HG02571 (cell line): ENCODE results near the gene KIAA0040.

ENCODE experiments used
- ATAC-seq: cut with Tn5 transposase; IDR thresholded peaks from one replicate; pipeline ENCODE4 v1.9.1; 2021; ENCODE audit warnings: mild to moderate bottlenecking, moderate library complexity; ENCODE audit not compliant: unreplicated experiment

Gene KIAA0040

DNA sequence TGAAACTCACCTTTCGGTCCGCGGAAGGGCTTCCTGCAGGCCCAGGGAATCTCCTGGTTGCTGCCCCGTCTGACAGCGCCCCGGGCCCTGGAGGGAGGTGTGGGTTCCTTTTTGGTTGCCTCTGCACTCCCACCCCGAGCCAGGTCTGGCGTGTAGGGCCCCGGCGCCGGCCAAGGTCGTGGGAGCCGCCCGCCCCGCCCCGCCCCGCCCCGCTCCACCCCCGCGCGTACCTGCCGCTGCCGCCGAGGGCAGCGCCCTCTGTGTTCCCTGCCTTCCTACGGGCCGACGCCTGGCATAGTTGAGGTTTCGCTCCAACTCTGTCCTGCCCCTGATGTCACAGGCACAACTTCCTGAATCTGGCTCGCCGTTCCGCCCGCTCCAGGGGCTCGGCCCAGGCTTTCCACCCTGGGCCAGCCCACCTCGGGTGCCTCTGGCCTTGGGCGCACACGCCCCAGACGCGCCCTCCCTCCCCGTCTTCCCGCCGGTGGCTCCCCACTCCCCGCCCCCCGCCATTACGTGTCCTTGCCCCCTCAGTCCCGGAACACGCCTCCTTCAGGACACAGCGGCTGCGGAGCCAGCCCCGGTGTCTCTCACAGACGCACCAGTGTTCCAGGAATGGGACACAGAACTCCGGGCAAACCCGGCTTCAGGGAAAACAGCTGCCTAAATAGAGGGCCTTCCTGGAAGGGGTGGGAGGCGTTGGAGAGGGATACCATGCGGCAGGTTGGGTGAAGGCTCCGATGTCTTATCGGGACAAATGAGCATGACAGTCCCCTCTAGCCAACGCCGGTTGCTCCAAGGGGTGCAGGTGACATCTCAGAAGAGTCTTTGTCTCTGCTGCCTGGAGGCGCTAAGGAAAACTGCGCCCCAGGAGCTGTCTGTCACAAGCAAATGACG lies at the start of gene KIAA0040:
Gene KIAA0040, minus strand, starts transcription at position 147 of the 897 bp plus-strand sequence. CDS start 31,763 bp downstream, outside the sequence.
- peak; percentile 52 for ATAC-seq

DNA sequence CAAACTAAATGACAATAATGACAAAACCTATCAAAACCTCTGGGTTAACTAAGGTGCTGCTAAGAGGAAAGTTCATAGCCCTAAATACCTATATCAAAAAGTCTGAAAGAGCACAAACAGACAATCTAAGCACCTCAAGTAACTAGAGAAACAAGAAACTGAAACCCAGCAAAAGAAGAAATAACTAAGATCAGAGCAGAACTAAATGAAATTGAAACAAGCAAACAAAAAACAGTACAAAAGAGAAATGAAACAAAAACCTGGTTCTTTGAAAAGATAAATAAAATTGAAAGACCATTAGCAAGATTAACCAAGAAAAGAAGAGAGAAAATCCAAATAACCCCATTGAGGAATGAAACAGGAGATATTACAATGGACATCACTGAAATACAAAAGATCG lies 44.8 kb upstream of the KIAA0040 start:
- peak; percentile 85 for ATAC-seq

- ATAC-seq, result no peak
These were observed 42.1 kb upstream of the KIAA0040 start for GRCh38 chr1:175234639-175235038.

DNA sequence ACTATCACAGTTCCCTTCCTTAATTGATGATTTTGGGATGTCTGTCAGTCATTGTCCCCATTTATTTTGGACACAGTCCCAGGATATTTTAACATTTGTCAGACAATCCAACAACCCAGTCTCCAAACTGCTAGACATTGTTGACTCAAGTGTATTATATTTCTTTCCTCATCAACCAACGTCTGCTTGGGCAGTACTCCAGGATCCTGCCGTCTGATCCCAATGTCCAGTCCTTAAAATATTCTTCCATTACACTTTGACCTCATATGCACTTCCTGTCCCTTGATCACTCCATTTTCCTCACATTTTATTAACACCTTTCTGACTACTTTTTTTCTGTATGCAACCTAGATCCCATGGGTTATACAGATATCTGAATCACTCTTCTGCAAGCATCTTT lies 39.8 kb upstream of the KIAA0040 start:
- no peak for ATAC-seq

GRCh38 chr1:175225805-175226129 lies 33.2 kb upstream of the KIAA0040 start:
- no peak for ATAC-seq

GRCh38 chr1:175222296-175222938 lies 29.8 kb upstream of the KIAA0040 start:
- no peak for ATAC-seq

DNA sequence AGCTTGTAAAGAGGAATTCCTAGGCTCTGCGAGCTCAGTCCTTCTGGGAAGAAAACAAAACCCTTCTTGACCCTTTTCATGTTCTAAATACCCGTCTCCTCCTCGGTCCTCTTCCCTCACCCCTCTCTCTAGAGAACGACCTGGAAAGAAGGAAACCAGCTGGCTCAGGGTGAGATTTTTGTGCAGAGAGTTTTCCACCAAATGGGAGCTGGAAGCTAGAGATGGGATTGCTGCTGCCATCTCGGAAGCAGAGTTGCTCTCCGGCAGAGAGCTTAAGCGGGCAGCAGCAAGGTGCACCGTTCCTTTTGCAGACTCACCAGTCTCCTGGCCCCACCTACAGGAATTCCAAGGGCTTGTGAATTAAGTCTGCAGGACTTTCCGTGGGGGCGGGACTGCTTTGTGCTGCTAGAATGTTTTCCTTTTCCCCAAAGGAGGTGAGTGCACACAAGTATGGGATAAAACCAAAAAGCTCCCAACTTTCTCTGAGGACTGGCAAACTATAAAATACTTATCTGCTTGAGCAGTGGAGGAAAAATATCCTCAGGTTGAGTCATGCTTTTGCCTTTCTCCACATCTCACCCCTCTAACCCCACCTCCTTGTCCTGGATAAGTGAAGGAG lies 29.1 kb upstream of the KIAA0040 start:
- ATAC-seq, result no peak

GRCh38 chr1:175220853-175221556 lies 28.4 kb upstream of the KIAA0040 start:
- no peak for ATAC-seq

DNA sequence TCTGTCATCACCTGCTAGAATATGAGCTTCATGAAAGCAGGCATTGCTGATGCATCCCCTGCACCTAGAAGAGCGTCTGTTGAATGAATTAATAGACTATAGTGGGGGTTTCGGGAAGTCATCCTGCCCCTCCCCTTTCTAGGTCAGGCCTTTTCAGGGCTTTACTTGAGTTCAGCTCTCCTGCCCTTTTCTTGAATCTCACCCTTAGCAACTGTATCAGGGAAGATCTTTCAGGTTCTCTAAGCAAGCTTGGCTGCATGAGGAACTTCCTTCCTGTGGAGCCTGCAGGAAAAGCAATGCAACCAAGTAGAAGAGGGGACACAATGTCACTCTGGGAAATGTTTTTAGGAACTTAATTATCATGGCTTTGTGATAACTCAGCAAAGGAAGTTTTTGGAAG lies 27.2 kb upstream of the KIAA0040 start:
- ATAC-seq, result no peak

DNA sequence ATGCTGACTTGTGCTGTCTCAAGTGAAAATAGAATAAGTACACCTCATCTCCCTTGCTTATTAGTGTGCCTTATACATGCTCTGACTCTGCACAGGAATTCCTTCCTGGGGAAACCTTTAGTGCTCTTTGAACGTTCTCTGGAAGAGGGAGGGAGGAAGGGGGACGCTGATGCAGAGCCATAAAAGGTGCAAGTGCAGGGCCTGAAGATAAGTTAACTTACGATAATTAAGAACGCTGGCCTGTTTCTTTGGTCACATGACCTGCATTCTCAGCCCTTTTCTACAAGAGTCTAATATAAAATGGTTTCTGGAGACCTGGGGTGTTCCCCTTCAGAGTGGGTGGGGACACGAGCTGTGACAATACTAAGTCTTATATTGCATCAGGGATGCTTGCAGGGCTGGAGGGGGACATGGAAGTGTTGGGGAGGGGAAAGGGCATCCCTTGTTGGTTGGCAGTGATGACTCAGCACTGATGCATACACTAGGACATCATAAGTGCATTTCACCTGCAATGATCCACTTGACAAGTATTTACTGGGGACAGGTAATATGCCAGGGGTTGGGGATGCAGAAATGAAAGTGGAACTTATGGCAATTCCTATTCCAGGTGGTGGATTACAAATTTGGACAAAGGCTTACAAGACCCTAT lies 26.3 kb upstream of the KIAA0040 start:
- no peak for ATAC-seq

DNA sequence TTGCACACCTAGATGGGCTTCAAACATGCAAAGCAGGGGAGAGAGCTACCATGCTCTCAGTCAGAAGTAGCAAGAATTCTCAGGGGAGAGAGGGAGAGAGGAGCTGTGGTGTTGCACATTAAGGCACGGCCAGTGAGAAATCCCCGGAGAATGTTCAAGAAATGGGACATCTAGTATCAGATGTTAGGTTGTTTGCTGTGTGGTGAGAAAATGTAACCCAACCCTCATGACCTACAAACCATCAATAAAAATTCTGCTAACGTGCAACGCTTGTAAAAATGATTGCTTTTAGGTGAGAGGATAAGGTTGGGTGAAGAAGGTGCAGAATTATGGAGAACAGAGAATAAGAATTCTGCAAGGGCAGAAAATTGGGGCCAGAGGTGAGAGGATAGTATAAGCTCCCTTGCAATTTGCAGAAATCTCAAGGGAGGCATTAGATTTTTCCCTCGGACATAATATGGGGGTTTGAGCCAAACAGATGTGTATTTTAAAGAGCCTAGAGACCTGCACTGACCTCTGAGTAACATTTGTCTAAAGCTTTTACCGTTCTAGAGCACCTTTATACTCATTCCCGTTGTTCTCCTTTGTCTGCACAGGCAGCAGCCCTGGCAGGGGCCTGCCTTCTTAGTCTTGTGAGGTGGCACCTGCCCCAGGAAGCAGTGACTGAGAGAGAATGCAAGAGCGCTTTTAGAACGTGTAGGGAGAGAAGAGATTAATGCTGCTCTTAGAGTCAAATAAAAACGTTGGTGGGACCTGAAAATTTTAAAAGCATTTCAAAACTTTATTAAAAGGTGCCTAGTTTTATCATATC lies 25.4 kb upstream of the KIAA0040 start:
- ATAC-seq, result no peak

GRCh38 chr1:175216444-175216843 lies 23.9 kb upstream of the KIAA0040 start:
- ATAC-seq, result no peak

DNA sequence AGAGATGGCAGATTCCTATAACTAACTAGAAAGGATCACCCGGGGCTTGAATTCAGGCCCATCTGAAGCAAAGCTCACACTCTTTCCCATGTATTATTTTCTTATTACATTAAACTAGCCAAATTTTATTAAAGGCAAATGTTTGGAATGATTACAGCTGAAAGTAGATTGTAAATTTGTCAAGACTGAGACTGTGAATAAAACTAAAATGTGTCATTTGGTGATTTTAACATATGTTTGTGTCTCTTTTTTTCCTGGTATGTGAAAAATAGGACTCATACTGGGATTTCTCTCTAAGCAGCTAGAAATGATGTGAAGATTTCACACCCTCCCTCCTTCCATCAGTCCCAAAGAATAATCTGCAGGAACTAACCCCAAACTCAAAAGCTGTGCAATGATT lies 19.1 kb upstream of the KIAA0040 start:
- ATAC-seq, result no peak

DNA sequence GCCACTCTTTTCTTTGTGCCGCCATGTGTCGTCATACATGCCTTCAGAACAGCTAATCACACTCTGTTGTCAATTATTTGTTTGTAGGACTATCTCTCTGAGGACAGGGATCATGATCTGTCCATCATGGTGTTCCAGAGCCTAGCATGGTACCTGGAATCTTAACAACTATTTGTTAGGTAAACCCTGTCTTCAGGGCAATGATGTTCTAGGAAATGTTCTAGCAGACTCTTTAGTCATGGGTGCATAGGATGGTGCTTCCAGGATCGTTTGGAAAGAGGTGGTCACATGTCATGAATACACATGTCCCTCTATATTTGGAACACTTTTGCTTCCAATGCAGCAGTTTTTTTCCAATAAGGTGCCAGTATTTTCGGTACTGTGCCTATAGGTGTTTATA lies 18.2 kb upstream of the KIAA0040 start:
- no peak for ATAC-seq

GRCh38 chr1:175209493-175209921 lies 16.9 kb upstream of the KIAA0040 start:
- ATAC-seq, result no peak

DNA sequence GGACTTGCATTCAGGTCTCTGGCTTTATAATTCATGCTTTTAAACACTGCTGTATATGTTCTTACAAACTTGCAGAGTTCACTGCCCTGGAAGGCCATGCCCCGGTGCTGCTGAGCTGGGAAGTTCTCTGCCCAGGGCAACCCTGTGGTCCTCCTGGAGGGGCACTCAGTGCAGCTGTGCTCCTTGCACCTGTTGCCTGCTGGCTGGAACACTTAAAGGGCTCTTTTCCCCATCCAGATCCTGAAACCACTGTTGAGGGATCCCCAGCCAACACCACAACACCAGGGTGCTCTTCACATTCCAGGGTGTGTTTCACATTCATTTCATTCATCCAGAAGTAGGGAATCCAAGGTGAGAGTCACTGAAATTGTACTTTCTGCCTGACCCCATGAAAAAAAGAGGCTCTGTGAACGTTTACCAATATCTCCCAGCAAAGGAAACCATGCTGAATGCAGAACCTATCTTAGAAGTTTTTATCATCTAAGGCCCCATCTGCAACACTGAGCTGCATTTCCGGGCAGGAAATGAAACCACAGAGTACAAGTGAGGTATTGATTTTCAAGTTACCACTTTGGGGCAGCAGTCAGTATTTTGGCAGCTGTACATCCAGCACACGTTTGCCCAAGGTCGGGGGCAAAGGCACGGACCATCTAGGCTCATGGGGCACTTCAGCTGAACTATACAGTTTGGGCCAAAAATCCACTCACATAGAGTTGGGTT lies 16.4 kb upstream of the KIAA0040 start:
- peak; percentile 85 for ATAC-seq

DNA sequence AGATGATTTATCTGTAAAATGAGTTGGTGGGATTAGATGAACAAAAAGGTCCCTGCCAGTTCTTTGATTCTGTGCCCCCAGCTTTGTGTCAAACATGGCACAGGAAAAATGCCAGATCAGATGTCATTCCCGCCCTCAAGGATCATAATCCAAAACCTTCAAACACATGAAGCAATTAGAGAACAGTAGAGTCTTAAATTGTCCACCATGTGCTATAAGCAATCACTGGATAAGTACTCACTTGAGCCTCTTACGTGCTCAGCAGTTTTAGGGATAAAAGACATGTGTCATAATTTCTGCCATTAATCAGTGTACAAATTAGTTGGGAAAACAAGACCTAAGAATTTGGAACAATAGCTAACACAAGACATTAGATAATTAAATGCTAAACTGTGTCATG lies 15.4 kb upstream of the KIAA0040 start:
- ATAC-seq, result no peak

DNA sequence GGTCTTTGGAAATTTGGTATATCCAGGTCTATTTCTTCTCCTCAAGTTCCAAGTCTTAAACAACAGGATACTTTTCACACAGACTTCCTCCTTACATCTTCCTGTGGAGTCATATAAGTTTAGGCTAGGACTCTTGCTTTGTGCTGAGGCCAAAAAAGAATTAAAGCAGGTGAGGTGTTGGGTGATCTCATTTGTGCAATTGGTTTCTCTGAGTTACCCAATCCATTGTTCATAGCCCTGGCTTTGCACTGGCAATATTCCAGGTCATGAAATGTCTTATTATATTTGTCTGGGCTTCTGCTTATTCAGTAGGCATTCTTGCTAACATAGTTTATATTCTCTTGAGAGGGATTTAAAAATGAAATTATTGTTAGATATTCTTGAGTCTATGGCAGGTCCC lies 14.1 kb upstream of the KIAA0040 start:
- no peak for ATAC-seq

DNA sequence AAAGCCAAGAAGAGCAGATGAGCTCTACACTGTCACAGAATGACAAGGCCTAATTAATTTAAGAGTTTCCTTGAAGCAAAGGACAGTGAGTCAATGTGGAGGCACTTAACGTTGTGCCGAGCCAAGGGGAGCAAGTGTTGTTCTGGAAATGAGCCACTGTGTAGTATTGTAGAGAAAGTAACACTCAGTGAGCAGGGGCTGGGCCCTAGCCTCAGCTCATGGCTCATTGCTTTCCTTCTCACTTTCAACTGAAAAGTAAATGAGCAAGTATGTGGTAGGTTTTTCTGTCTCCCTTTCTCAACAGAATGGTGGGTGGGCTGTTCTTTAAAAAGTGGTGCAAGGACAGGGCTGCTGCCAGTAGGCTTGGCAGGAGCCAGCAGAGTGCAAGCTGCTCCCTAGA lies 11.8 kb upstream of the KIAA0040 start:
- ATAC-seq, result no peak
